Kidney glomerular epithelial cell (primary cell): ENCODE measurements around the gene UBL3.

Experiments
- DNase-seq: peaks from one replicate; lab custom pipeline; 2025; lab: John Stamatoyannopoulos, UW

The UBL3 gene

GRCh38 chr13:29808264-29808663 is 42.2 kb downstream of the UBL3 start:
- no peak for DNase-seq

GRCh38 chr13:29805994-29806979 is 44.1 kb downstream of the UBL3 start:
- DNase-seq = no peak

- DNase-seq = no peak
Observed at GRCh38 chr13:29803221-29803620, 47.2 kb downstream of the UBL3 start.

GRCh38 chr13:29802621-29803020 is 47.8 kb downstream of the UBL3 start:
- no peak for DNase-seq

GRCh38 chr13:29801737-29802305 is 48.6 kb downstream of the UBL3 start:
- DNase-seq = no peak

- DNase-seq = no peak
Observed at GRCh38 chr13:29801102-29801501, 49.3 kb downstream of the UBL3 start.

- DNase-seq = no peak
Observed at GRCh38 chr13:29800687-29801086, 49.7 kb downstream of the UBL3 start.

GRCh38 chr13:29799041-29799440 is 51.4 kb downstream of the UBL3 start:
- no peak for DNase-seq

GRCh38 chr13:29791997-29792780 is 58.2 kb downstream of the UBL3 start:
- no peak for DNase-seq

- DNase-seq = no peak
Observed at GRCh38 chr13:29791508-29791907, 58.9 kb downstream of the UBL3 start.

- no peak for DNase-seq
Observed at GRCh38 chr13:29786698-29787097, 63.7 kb downstream of the UBL3 start.

GRCh38 chr13:29785978-29786377 is 64.4 kb downstream of the UBL3 start:
- no peak for DNase-seq

GRCh38 chr13:29782798-29783197 is 67.6 kb downstream of the UBL3 start:
- no peak for DNase-seq

- DNase-seq = no peak
Observed at GRCh38 chr13:29774830-29775229, 75.6 kb downstream of the UBL3 start.

- DNase-seq = peak; percentile 27
Observed at GRCh38 chr13:29771247-29771646, 79.2 kb downstream of the UBL3 start.

GRCh38 chr13:29767006-29767405 is 83.4 kb downstream of the UBL3 start:
- no peak for DNase-seq

- no peak for DNase-seq
Observed at GRCh38 chr13:29763436-29764180, 86.8 kb downstream of the UBL3 start.

GRCh38 chr13:29761815-29762214 is 88.6 kb downstream of the UBL3 start:
- no peak for DNase-seq

GRCh38 chr13:29761160-29761559 is 89.3 kb downstream of the UBL3 start:
- no peak for DNase-seq

GRCh38 chr13:29760544-29760943 is 89.9 kb downstream of the UBL3 start:
- DNase-seq = no peak

GRCh38 chr13:29758531-29759114 is 91.8 kb downstream of the UBL3 start:
- DNase-seq = no peak

GRCh38 chr13:29756506-29756905 is 93.9 kb downstream of the UBL3 start:
- DNase-seq = no peak
